Natural killer cell (primary cell): ENCODE results near the gene TAS2R14. TPM values are rescaled to one million over a fixed set of nuclear protein-coding genes. Genes with fewer than 3 reads are reported as not detected.

ENCODE experiments used
- ATAC-seq, 3 donors: fragments of 150-1000 bp in 2 of 3; fragments of 200-7000 bp in 1 of 3; cut with Tn5 transposase; 1 replicate in 1 of 3; 2 replicates in 2 of 3; pipeline ENCODE4 v1.10.0; 2021; ENCODE audit warnings: mild to moderate bottlenecking in 2 of 3, moderate library complexity in 2 of 3
- DNase-seq, 2 donors: peaks; one replicate each; pipeline versions ENCODE4 v3.0.0 to v3.0.0-alpha.2; 2013 to 2021; ENCODE audit warnings: mixed read lengths in 1 of 2
- H3K27ac ChIP-seq: one replicate; pipeline ENCODE4 v1.5.1; 2013; ENCODE audit warnings: mild to moderate bottlenecking, low read length
- H3K27me3 ChIP-seq: one replicate; pipeline ENCODE4 v1.6.1; 2013; ENCODE audit warnings: low read length; ENCODE audit not compliant: control insufficient read depth, insufficient read depth
- H3K36me3 ChIP-seq: one replicate; pipeline ENCODE4 v1.6.1; 2013; ENCODE audit warnings: low read length; ENCODE audit not compliant: control insufficient read depth, insufficient read depth
- H3K4me1 ChIP-seq: one replicate; pipeline ENCODE4 v1.6.1; 2013; ENCODE audit warnings: low read length; ENCODE audit not compliant: control insufficient read depth, insufficient read depth
- H3K4me3 ChIP-seq: one replicate; pipeline ENCODE4 v1.5.1; 2013; ENCODE audit warnings: low read length
- H3K9me3 ChIP-seq: one replicate; pipeline ENCODE4 v1.6.1; 2013; ENCODE audit warnings: low read length; ENCODE audit not compliant: control insufficient read depth, insufficient read depth
- H3K27ac Mint-ChIP-seq, 2 donors: one replicate each; pipeline ENCODE4 v1.8.0; 2022; ENCODE audit warnings: mild to moderate bottlenecking in 2 of 2, mixed read lengths in 2 of 2, moderate library complexity in 1 of 2
- H3K27me3 Mint-ChIP-seq, 2 donors: one replicate each; pipeline ENCODE4 v1.8.0; 2022; ENCODE audit warnings: low read depth in 2 of 2, mixed read lengths in 2 of 2
- H3K36me3 Mint-ChIP-seq: one replicate; pipeline ENCODE4 v1.8.0; 2022; ENCODE audit warnings: mixed read lengths
- H3K4me1 Mint-ChIP-seq, 2 donors: one replicate each; pipeline ENCODE4 v1.8.0; 2022; ENCODE audit warnings: mixed read lengths in 2 of 2
- H3K4me3 Mint-ChIP-seq: one replicate; pipeline ENCODE4 v1.8.0; 2022; ENCODE audit warnings: mild to moderate bottlenecking, moderate library complexity, mixed read lengths
- H3K9me3 Mint-ChIP-seq, 2 donors: one replicate each; pipeline ENCODE4 v1.8.0; 2022; ENCODE audit warnings: mixed read lengths in 2 of 2
- WGBS: methylation state at CpG from one replicate; pipeline ENCODE4 v1.1.7; 2013; ENCODE audit warnings: missing lambda C conversion rate; ENCODE audit not compliant: insufficient coverage; 5-methylcytosine and 5-hydroxymethylcytosine counted together
- intact Hi-C: fragments of 100-400 bp; cut with micrococcal nuclease; formaldehyde crosslinking; loops from one replicate; pipeline ENCODE4 v1.14.2; 2022
- total RNA-seq, 4 donors: library from RNA; stranded (reverse); fragments of 120-200 nt in 1 of 4; gene quantifications; one replicate each; pipeline versions ENCODE4 v1.2.3 to v1.2.4, GENCODE V29; 2013 to 2022
- TF ChIP-seq, protein P1 (sequence below): fragments of 200-600 bp; IDR thresholded peaks from one replicate; pipeline ENCODE4 v1.8.0; 2022; ENCODE audit warnings: antibody characterized with exemption

TAS2R14 gene
- total RNA-seq, 3 donors from 2014 or later (not counting 1 experiment from before 2014, with no cell fraction given), result 3.6 to 4.8 (median 4.4) TPM

DNA sequence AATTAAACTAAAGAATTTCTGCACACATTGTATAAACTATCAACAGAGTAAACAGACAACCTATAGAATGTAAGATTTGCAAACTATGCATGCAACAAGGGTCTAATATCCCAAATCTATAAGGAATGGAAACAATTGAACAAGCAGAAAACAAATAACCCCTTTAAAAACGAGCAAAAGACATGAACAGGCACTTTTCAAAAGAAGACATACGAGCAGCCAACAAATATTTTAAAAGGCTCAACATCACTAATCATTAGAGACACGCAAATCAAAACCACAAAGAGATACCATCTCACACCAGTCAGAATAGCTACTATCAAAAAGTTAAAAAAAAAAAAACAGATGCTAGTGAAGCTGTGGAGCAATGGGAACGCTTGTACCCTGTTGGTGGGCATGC, 34.4 kb downstream of the TAS2R14 start:
- no peak overlapping the region for H3K27ac ChIP-seq
- no peaks in the 10 kb centered on the region for H3K27me3 ChIP-seq
- H3K4me1 ChIP-seq, result no peaks in the 10 kb centered on the region
- no peak overlapping the region for H3K4me3 ChIP-seq
- H3K27me3 Mint-ChIP-seq, result no peaks in the 10 kb centered on the region
- no peak overlapping the region for H3K27ac Mint-ChIP-seq
- H3K9me3 ChIP-seq, result no peaks in the 10 kb centered on the region
- H3K9me3 Mint-ChIP-seq, result peaks cover 3 to 17% of the 10 kb centered on the region in 2 donors
- H3K4me1 Mint-ChIP-seq, result no peaks in the 10 kb centered on the region
- H3K36me3 Mint-ChIP-seq, result peaks cover 21% of the 10 kb centered on the region
- no peak overlapping the region for H3K4me3 Mint-ChIP-seq
- intact Hi-C loops, result no loop called here
- H3K36me3 ChIP-seq, result no peaks in the 10 kb centered on the region
- DNase-seq (no peak), ATAC-seq (no peak)
- WGBS, result 83% methylated on average over 4 of the region's 4 CpGs
- TF ChIP-seq, protein P1, sequence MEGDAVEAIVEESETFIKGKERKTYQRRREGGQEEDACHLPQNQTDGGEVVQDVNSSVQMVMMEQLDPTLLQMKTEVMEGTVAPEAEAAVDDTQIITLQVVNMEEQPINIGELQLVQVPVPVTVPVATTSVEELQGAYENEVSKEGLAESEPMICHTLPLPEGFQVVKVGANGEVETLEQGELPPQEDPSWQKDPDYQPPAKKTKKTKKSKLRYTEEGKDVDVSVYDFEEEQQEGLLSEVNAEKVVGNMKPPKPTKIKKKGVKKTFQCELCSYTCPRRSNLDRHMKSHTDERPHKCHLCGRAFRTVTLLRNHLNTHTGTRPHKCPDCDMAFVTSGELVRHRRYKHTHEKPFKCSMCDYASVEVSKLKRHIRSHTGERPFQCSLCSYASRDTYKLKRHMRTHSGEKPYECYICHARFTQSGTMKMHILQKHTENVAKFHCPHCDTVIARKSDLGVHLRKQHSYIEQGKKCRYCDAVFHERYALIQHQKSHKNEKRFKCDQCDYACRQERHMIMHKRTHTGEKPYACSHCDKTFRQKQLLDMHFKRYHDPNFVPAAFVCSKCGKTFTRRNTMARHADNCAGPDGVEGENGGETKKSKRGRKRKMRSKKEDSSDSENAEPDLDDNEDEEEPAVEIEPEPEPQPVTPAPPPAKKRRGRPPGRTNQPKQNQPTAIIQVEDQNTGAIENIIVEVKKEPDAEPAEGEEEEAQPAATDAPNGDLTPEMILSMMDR, result no peak

DNA sequence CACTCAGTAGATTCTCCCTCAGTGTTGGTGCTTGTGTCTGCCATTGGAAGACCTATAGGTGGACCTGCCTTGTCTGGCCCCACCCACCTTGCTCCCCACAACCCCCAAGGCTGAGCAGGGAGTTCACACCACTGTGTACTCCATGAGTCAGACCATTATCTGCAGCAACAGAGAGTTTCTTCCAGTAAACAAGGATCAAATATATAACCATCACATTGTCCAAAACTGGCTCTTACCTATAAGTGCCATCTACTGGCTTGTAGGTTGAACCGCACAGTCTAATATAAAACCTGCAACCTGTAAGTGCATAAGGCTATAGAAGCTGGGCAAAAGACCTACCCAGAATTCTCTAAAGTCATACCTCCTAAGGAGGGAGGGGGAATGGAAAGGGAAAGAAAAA, 37.6 kb downstream of the TAS2R14 start:
- Histone ChIP-seq H3K4me1 (no peaks in the 10 kb centered on the region), H3K9me3 (no peaks in the 10 kb centered on the region), H3K27me3 (no peaks in the 10 kb centered on the region), H3K4me3 (no peak overlapping the region), H3K27ac (no peak overlapping the region), H3K36me3 (no peaks in the 10 kb centered on the region)
- H3K27ac Mint-ChIP-seq, result no peak overlapping the region
- ATAC-seq (no peak), DNase-seq (no peak)
- peaks cover 0 to 14% of the 10 kb centered on the region in 2 donors for H3K4me1 Mint-ChIP-seq
- TF ChIP-seq, protein P1, result no peak
- peaks cover 21% of the 10 kb centered on the region for H3K36me3 Mint-ChIP-seq
- intact Hi-C loops, result no loop called here
- H3K27me3 Mint-ChIP-seq, result no peaks in the 10 kb centered on the region
- WGBS, result 100% methylated on average over 1 of the region's 1 CpG
- H3K4me3 Mint-ChIP-seq, result no peak overlapping the region
- peaks cover 3 to 17% of the 10 kb centered on the region in 2 donors for H3K9me3 Mint-ChIP-seq

DNA sequence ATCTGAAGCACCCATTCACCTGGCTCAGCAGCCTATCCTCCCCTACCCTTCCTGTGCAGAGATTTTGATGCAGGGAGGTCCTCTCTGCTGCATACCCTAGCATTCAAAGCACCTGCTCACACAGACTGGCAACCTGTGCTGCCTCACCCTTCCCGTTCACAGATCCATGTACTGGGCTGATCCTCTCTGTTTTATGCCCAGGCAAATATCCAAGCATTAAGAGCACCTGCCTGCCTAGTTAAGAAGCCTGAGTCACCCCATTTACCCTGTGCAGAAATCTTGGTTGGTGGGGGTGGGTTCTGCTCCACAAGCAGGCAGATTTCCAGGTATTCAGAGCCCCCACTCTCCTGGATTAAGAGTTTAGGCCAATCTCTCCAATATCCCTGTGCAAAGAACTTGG, 38.1 kb downstream of the TAS2R14 start:
- Mint-ChIP-seq H3K36me3 (peaks cover 21% of the 10 kb centered on the region), H3K27ac (no peak overlapping the region), H3K4me3 (no peak overlapping the region), H3K4me1 (peaks cover 0 to 14% of the 10 kb centered on the region in 2 donors), H3K27me3 (no peaks in the 10 kb centered on the region), H3K9me3 (peaks cover 3 to 17% of the 10 kb centered on the region in 2 donors)
- Histone ChIP-seq H3K36me3 (no peaks in the 10 kb centered on the region), H3K4me3 (no peak overlapping the region), H3K27me3 (no peaks in the 10 kb centered on the region), H3K4me1 (no peaks in the 10 kb centered on the region), H3K27ac (no peak overlapping the region), H3K9me3 (no peaks in the 10 kb centered on the region)
- 100% methylated on average over 1 of the region's 1 CpG for WGBS
- TF ChIP-seq, protein P1, result no peak
- ATAC-seq (no peak), DNase-seq (no peak)
- intact Hi-C loops, result no loop called here

DNA sequence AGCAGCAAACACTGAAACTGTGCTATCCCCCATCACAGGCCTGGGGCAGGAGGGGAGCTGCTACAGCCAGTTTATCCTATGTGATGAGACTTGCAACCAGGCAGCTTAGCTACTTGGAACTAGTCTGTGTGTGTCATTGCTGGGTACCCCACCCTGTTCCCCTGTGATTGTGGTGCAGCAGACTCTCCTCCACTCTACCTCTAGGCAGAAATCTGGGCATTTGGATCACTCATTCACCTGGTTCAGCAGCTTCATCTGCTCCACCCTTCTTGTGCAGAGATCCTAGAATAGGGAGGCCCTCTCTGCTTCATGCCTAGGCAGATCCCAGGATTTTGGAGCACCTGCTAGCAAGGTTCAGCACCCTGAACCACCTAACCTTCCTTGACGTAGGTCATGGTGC, 38.5 kb downstream of the TAS2R14 start:
- Histone ChIP-seq H3K36me3 (no peaks in the 10 kb centered on the region), H3K9me3 (no peaks in the 10 kb centered on the region), H3K27ac (no peak overlapping the region), H3K4me3 (no peak overlapping the region), H3K4me1 (no peaks in the 10 kb centered on the region), H3K27me3 (no peaks in the 10 kb centered on the region)
- no peak overlapping the region for H3K4me3 Mint-ChIP-seq
- H3K36me3 Mint-ChIP-seq, result peaks cover 21% of the 10 kb centered on the region
- H3K27me3 Mint-ChIP-seq, result no peaks in the 10 kb centered on the region
- no peak for DNase-seq
- intact Hi-C loops, result no loop called here
- WGBS, result 100% methylated on average over 1 of the region's 1 CpG
- peaks cover 0 to 14% of the 10 kb centered on the region in 2 donors for H3K4me1 Mint-ChIP-seq
- H3K27ac Mint-ChIP-seq, result no peak overlapping the region
- H3K9me3 Mint-ChIP-seq, result peaks cover 3 to 17% of the 10 kb centered on the region in 2 donors
- no peak for ATAC-seq
- TF ChIP-seq, protein P1, result no peak
